ENCODE data around the gene BCAM. TPM values are rescaled to one million over a fixed set of nuclear protein-coding genes. Genes with fewer than 3 reads are reported as not detected.

The BCAM gene
- total RNA-seq, 1 experiment from 2014 or later = 73.0 TPM

GRCh38 chr19:44841231-44841630, 32.3 kb downstream of the BCAM start:
- no peak for TF ChIP-seq CTCF (conservative IDR thresholded peaks at IDR 0.05)
- Histone ChIP-seq H3T11ph (ENCODE audit: low read length) (no peak overlapping the region), H2BK12ac (ENCODE audit: insufficient read length, low read depth, low read length) (no peak overlapping the region), H3K9me3 (ENCODE audit: control insufficient read depth, low read depth, low read length) (no peaks in the 10 kb centered on the region), H3K14ac (ENCODE audit: insufficient read depth, low read length) (no peak overlapping the region), H2AK5ac (ENCODE audit: insufficient read length, low read length) (no peak overlapping the region), H4K91ac (ENCODE audit: insufficient read length, low read depth, low read length) (no peak overlapping the region), H2BK5ac (ENCODE audit: insufficient read length, low read length) (no peak overlapping the region), H3K79me1 (ENCODE audit: insufficient read depth, low read depth, low read length, poor library complexity, severe bottlenecking) (no peaks in the 10 kb centered on the region), H3K56ac (ENCODE audit: insufficient read length, low read depth, low read length) (no peak overlapping the region), H3K4me2 (ENCODE audit: insufficient read depth, insufficient read length, low read length) (no peak overlapping the region), H4K5ac (ENCODE audit: insufficient read length, low read depth, low read length) (no peak overlapping the region), H3K27me3 (ENCODE audit: insufficient read depth, low read length) (peaks cover 2% of the 10 kb centered on the region; the same call in 1 of the 2 replicates), H3K23ac (ENCODE audit: insufficient read length, low read depth, low read length) (no peak overlapping the region), H3K18ac (ENCODE audit: insufficient read length, low read depth, low read length) (no peak overlapping the region), H2BK120ac (ENCODE audit: low read depth, low read length, poor library complexity, severe bottlenecking) (no peak overlapping the region), H3K79me2 (ENCODE audit: insufficient read depth, low read length) (no peaks in the 10 kb centered on the region), H3K4me1 (ENCODE audit: insufficient read depth, low read length) (no peaks in the 10 kb centered on the region; the same call in 1 of the 2 replicates), H2AFZ (ENCODE audit: low read length) (no peak overlapping the region), H4K8ac (replicated peaks; ENCODE audit: insufficient read length, low read depth, low read length) (no peak overlapping the region), H2BK15ac (ENCODE audit: low read depth, low read length) (no peak overlapping the region), H3K4ac (ENCODE audit: low read depth, low read length) (no peak overlapping the region), H3K23me2 (ENCODE audit: insufficient read length, low read depth, low read length, poor library complexity, severe bottlenecking) (peaks cover 4% of the 10 kb centered on the region), H3K9ac (ENCODE audit: extremely low read depth, insufficient read length, low read length) (no peak overlapping the region), H4K20me1 (ENCODE audit: control insufficient read depth, insufficient read depth, insufficient read length) (no peaks in the 10 kb centered on the region), H2BK20ac (ENCODE audit: low read depth, low read length, poor library complexity, severe bottlenecking) (no peak overlapping the region), H3K27ac (ENCODE audit: insufficient read length, low read depth, low read length) (no peak overlapping the region)
- peaks cover 9 to 12% of the 10 kb centered on the region in 2 experiments for H3K4me1 Mint-ChIP-seq
- no peaks in the 10 kb centered on the region; a peak in 1 of 5 replicates for H3K9me3 Mint-ChIP-seq
- no peaks in the 10 kb centered on the region for H3K36me3 Mint-ChIP-seq (ENCODE audit: insufficient read depth in 1 of 3, low read depth in 3 of 3)
- H3K4me3 Mint-ChIP-seq = no peak overlapping the region
- H3K27me3 Mint-ChIP-seq (ENCODE audit: low read depth) = peaks cover 30% of the 10 kb centered on the region
- H3K27ac Mint-ChIP-seq = no peak overlapping the region
- DNase-seq = no peak
- no CpG with 5 or more reads among the region's 3 CpGs for WGBS (ENCODE audit: extremely low coverage, insufficient read length, low lambda C conversion rate)

Measured in H9 (cell line).